ENCODE results near the gene SMIM32. TPM values are rescaled to one million over a fixed set of nuclear protein-coding genes. Genes with fewer than 3 reads are reported as not detected.

The SMIM32 gene
- total and polyA plus RNA-seq, 2 of the 4 experiments (the other 2 are of a cell fraction), result not detected

GRCh38 chr5:136153581-136154236, 39.3 kb downstream of the SMIM32 start:
- CTCF ChIA-PET, result interaction anchor here (0.6 kb wide), 1 partner anchor 70 kb away, joined by 4 read pairs; no protein-coding TSS in a partner anchor

More at GRCh38 chr5:136153581-136154236, 39.3 kb downstream of the SMIM32 start:
- H3K36me3 ChIP-seq (ENCODE audit: control insufficient read depth, insufficient read depth, low read length), result peaks cover 24% of the 10 kb centered on the region
- TF ChIP-seq NFE2L2 (IDR thresholded peaks at IDR 0.05; ENCODE audit: low read depth, low read length) (0 out of 2 replicates have a peak, but pooled peaks have one; percentile 10), RCOR1 (IDR thresholded peaks at IDR 0.05; ENCODE audit: insufficient replicate concordance, low read length) (no peak)
- dilution Hi-C loops (cut with HindIII; ENCODE audit: low sequenced_read_pairs, unreplicated experiment) (no loop called here), intact Hi-C loops (cut with micrococcal nuclease) (no loop called here), in situ Hi-C loops (cut with MboI; ENCODE audit: low sequenced_read_pairs) (no loop called here)
- H3K9ac ChIP-seq (ENCODE audit: low read depth, low read length), result no peak overlapping the region
- no peak overlapping the region for H3K56ac ChIP-seq (ENCODE audit: extremely low read depth, insufficient read depth, low read length)
- no peak overlapping the region for H3K27ac ChIP-seq (ENCODE audit: insufficient read depth, low read length)
- H2AFZ ChIP-seq (replicated peaks; ENCODE audit: low read length, poor library complexity), result no peak overlapping the region
- peaks cover 4% of the 10 kb centered on the region; the same call in 1 of the 2 replicates for H3K4me1 ChIP-seq (ENCODE audit: control insufficient read depth, insufficient read depth, low read length)
- H2BK20ac ChIP-seq (ENCODE audit: low read depth, low read length), result no peak overlapping the region
- POLR2A ChIA-PET (ENCODE audit: unreplicated experiment), result no interaction called here
- H4K5ac ChIP-seq (ENCODE audit: low read depth, low read length), result no peak overlapping the region
- BruUV-seq (replicated peaks), result no TSS peak
- no peak overlapping the region for H2BK15ac ChIP-seq (ENCODE audit: low read depth, low read length)
- H2AK9ac ChIP-seq (replicated peaks; ENCODE audit: low read depth, low read length, poor library complexity), result no peak overlapping the region
- H3K4ac ChIP-seq (ENCODE audit: low read depth, low read length), result no peak overlapping the region
- H3K18ac ChIP-seq (ENCODE audit: low read depth, low read length), result no peak overlapping the region
- no peak overlapping the region for H3K4me3 ChIP-seq (ENCODE audit: insufficient read depth, low read depth, low read length)
- H3K27me3 ChIP-seq (ENCODE audit: control insufficient read depth, insufficient read depth, low read length), result no peaks in the 10 kb centered on the region
- H2AK5ac ChIP-seq (ENCODE audit: low read depth, low read length), result no peak overlapping the region
- no peaks in the 10 kb centered on the region for H3K9me3 ChIP-seq (ENCODE audit: control insufficient read depth, insufficient read depth, low read length)
- H3K14ac ChIP-seq (replicated peaks; ENCODE audit: low read depth, low read length), result no peak overlapping the region
- H3K9me1 ChIP-seq (ENCODE audit: insufficient read depth, low read length), result peaks cover 6% of the 10 kb centered on the region; the same call in 1 of the 2 replicates
- H4K8ac ChIP-seq (ENCODE audit: low read depth in 2 of 2, low read length in 2 of 2), result no peak overlapping the region
- no peak overlapping the region for H2BK5ac ChIP-seq (ENCODE audit: low read depth, low read length, poor library complexity, severe bottlenecking)
- H3K4me2 ChIP-seq (ENCODE audit: low read depth, low read length), result no peak overlapping the region
- peaks cover 40% of the 10 kb centered on the region; the same call in 1 of the 2 replicates for H4K20me1 ChIP-seq (ENCODE audit: insufficient read depth, low read length)
- no peak overlapping the region for H2BK120ac ChIP-seq (ENCODE audit: low read depth, low read length)
- H4K91ac ChIP-seq (ENCODE audit: insufficient read depth, low read depth, low read length), result no peak overlapping the region
- ATAC-seq (ENCODE audit: low read depth), result no peak
- peaks cover 35 to 60% of the 10 kb centered on the region in 2 experiments for H3K79me1 ChIP-seq (ENCODE audit: low read depth in 1 of 2, low read length in 2 of 2)
- 80% methylated on average over 1 of the region's 11 CpGs; no CpG with 5 or more reads in 1 of the 2 experiments for WGBS, 2 experiments (ENCODE audit: extremely low coverage in 2 of 2, insufficient read length in 1 of 2)
- DNase-seq, result no peak
- no peak overlapping the region for H3K23ac ChIP-seq (ENCODE audit: low read depth, low read length)

Data from IMR-90 (cell line).